Neural cell (in vitro differentiated cells): ENCODE results near the gene TMEM121. TPM values are rescaled to one million over a fixed set of nuclear protein-coding genes. Genes with fewer than 3 reads are reported as not detected.

ENCODE experiments used
- H2AFZ ChIP-seq: fragments of 200-600, 300-800 bp; sonication (generic), shearing (Covaris generic); 2 replicates; pipeline ENCODE4 v1.6.0; 2014; ENCODE audit warnings: low read depth, mild to moderate bottlenecking, antibody characterized with exemption, low read length, moderate library complexity
- H3F3A ChIP-seq: fragments of 200-600 bp; shearing (Covaris generic); 2 replicates; pipeline ENCODE4 v1.6.1; 2016; ENCODE audit warnings: mild to moderate bottlenecking, moderate library complexity, mixed read lengths, antibody characterized with exemption, low read length; ENCODE audit not compliant: insufficient read depth, poor library complexity, severe bottlenecking
- H3K27ac ChIP-seq: fragments of 200-600, 300-800 bp; sonication (generic), shearing (Covaris generic); 2 replicates; pipeline ENCODE4 v1.5.1; 2014; ENCODE audit warnings: mild to moderate bottlenecking, low read length, moderate library complexity
- H3K27me3 ChIP-seq: fragments of 300-800, 200-600 bp; sonication (generic), shearing (Covaris generic); 2 replicates; pipeline ENCODE4 v1.6.0; 2014; ENCODE audit warnings: mild to moderate bottlenecking, low read depth, low read length, moderate library complexity; ENCODE audit not compliant: insufficient read depth
- H3K36me3 ChIP-seq: fragments of 300-800, 200-600 bp; sonication (generic), shearing (Covaris generic); 2 replicates; pipeline ENCODE4 v1.5.1; 2014; ENCODE audit warnings: mild to moderate bottlenecking, antibody characterized with exemption, low read length, moderate library complexity; ENCODE audit not compliant: insufficient read depth
- H3K4me2 ChIP-seq: fragments of 300-800, 200-600 bp; sonication (generic), shearing (Covaris generic); 2 replicates; pipeline ENCODE4 v1.6.0; 2014; ENCODE audit warnings: mild to moderate bottlenecking, low read length
- H3K4me3 ChIP-seq: fragments of 300-800, 200-600 bp; sonication (generic), shearing (Covaris generic); 2 replicates; pipeline ENCODE4 v1.5.1; 2014; ENCODE audit warnings: mild to moderate bottlenecking, low read length, moderate library complexity
- H3K79me2 ChIP-seq: fragments of 200-600 bp; shearing (Covaris generic); replicated peaks from 2 replicates; pipeline ENCODE4 v1.6.0; 2014; ENCODE audit warnings: mild to moderate bottlenecking, low read length, moderate library complexity; ENCODE audit not compliant: insufficient read depth
- H3K9ac ChIP-seq: fragments of 300-800, 200-600 bp; sonication (generic), shearing (Covaris generic); 2 replicates; pipeline ENCODE4 v1.6.1; 2016; ENCODE audit warnings: mild to moderate bottlenecking, low read length, mixed read lengths
- H3K9me2 ChIP-seq: fragments of 200-600 bp; shearing (Covaris generic); 2 replicates; pipeline ENCODE4 v1.6.1; 2016; ENCODE audit warnings: mild to moderate bottlenecking, low read length, mixed read lengths; ENCODE audit not compliant: insufficient read depth
- H3K9me3 ChIP-seq: fragments of 200-600, 300-800 bp; sonication (generic), shearing (Covaris generic); 2 replicates; pipeline ENCODE4 v1.6.1; 2016; ENCODE audit warnings: mild to moderate bottlenecking, mixed run types, low read length, moderate library complexity, mixed read lengths
- H4K20me1 ChIP-seq: fragments of 200-600 bp; shearing (Covaris generic); 2 replicates; pipeline ENCODE4 v1.6.1; 2016; ENCODE audit warnings: mild to moderate bottlenecking, mixed run types; ENCODE audit not compliant: insufficient read depth
- CTCF ChIP-seq: fragments of 450-650 bp; IDR thresholded peaks from 2 replicates; pipeline ENCODE4 v1.5.1; 2014; ENCODE audit warnings: antibody characterized with exemption, mild to moderate bottlenecking, moderate library complexity; ENCODE audit not compliant: poor library complexity, severe bottlenecking
- EP300 ChIP-seq: fragments of 450-650 bp; conservative IDR thresholded peaks from 2 replicates; pipeline ENCODE4 v1.6.1; 2014; ENCODE audit warnings: antibody characterized with exemption, mild to moderate bottlenecking, moderate library complexity; ENCODE audit not compliant: poor library complexity, severe bottlenecking
- EZH2 ChIP-seq: fragments of 200-600, 300-800 bp; shearing (Covaris generic), sonication (generic); IDR thresholded peaks from 2 replicates; pipeline ENCODE4 v1.6.1; 2014; ENCODE audit warnings: antibody characterized with exemption, low read length, borderline replicate concordance, mild to moderate bottlenecking; ENCODE audit not compliant: insufficient read depth, poor library complexity, severe bottlenecking
- MXI1 ChIP-seq: fragments of 450-650 bp; conservative IDR thresholded peaks from 2 replicates; pipeline ENCODE4 v1.6.1; 2014; ENCODE audit warnings: antibody characterized with exemption, mild to moderate bottlenecking; ENCODE audit not compliant: poor library complexity, severe bottlenecking
- POLR2AphosphoS5 ChIP-seq: IDR thresholded peaks from 2 replicates; pipeline ENCODE4 v1.6.1; 2012
- RAD21 ChIP-seq: fragments of 450-650 bp; conservative IDR thresholded peaks from 2 replicates; pipeline ENCODE4 v1.6.1; 2014; ENCODE audit warnings: antibody characterized with exemption, mild to moderate bottlenecking, moderate library complexity
- REST ChIP-seq: IDR thresholded peaks from 2 replicates; pipeline ENCODE4 v1.6.1; 2012; ENCODE audit warnings: borderline replicate concordance
- SMC3 ChIP-seq: fragments of 450-650 bp; conservative IDR thresholded peaks from 2 replicates; pipeline ENCODE4 v1.6.1; 2014; ENCODE audit warnings: antibody characterized with exemption, mild to moderate bottlenecking, moderate library complexity; ENCODE audit not compliant: poor library complexity
- TAF1 ChIP-seq: IDR thresholded peaks from 2 replicates; pipeline ENCODE4 v1.6.1; 2012; ENCODE audit warnings: low read depth
- polyA plus RNA-seq: library from polyadenylated mRNA; depleted of rRNA; stranded (reverse); fragments of >200 nt; gene quantifications from 2 replicates; pipeline ENCODE4 v1.2.3, GENCODE V29; 2014

TMEM121 gene
- polyA plus RNA-seq, 1 donor from 2014 or later = 19.5 TPM

- Histone ChIP-seq H3K9me2 (no peaks in the 10 kb centered on the region), H3K4me2 (no peak overlapping the region), H3K36me3 (no peaks in the 10 kb centered on the region), H3K4me3 (no peak overlapping the region), H3K27me3 (no peaks in the 10 kb centered on the region), H2AFZ (no peak overlapping the region), H3K27ac (no peak overlapping the region), H3K9me3 (no peaks in the 10 kb centered on the region), H3F3A (no peaks in the 10 kb centered on the region), H3K9ac (no peak overlapping the region), H4K20me1 (no peaks in the 10 kb centered on the region), H3K79me2 (no peaks in the 10 kb centered on the region)
- TF ChIP-seq REST (no peak), POLR2AphosphoS5 (no peak), RAD21 (no peak), CTCF (no peak), SMC3 (no peak), EP300 (no peak), EZH2 (no peak), MXI1 (no peak), TAF1 (no peak)
Observed at GRCh38 chr14:105519946-105520698, 6.3 kb upstream of the TMEM121 start.

DNA sequence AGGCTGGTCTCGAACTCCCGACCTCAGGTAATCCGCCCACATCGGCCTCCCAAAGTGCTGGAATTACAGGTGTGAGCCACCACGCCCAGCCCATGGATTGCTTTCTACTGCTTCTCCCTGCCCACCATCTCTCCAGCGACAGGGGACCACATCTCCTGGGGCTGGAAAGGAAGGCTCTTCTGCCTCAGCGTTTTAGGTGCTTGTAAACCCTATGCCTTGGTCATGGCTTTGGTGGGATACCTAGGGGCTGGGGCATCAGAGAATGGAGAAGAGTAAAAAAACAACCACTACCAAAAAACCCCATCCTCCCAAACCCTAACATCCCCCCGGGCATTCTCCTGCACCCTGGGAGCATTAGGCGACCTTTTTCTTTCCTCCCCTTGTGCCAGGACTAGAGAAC, 1.1 kb upstream of the TMEM121 start:
- H2AFZ ChIP-seq = no peak overlapping the region
- H4K20me1 ChIP-seq = no peaks in the 10 kb centered on the region
- H3K79me2 ChIP-seq = no peaks in the 10 kb centered on the region
- no peaks in the 10 kb centered on the region for H3K27me3 ChIP-seq
- no peaks in the 10 kb centered on the region for H3F3A ChIP-seq
- TF ChIP-seq POLR2AphosphoS5 = no peak
- no peak for TF ChIP-seq EP300
- no peak for TF ChIP-seq REST
- H3K4me3 ChIP-seq = no peak overlapping the region
- H3K9ac ChIP-seq = no peak overlapping the region
- H3K9me3 ChIP-seq = no peaks in the 10 kb centered on the region
- H3K4me2 ChIP-seq = no peak overlapping the region
- H3K36me3 ChIP-seq = no peaks in the 10 kb centered on the region
- no peaks in the 10 kb centered on the region for H3K9me2 ChIP-seq
- no peak overlapping the region for H3K27ac ChIP-seq
